GM18508 (cell line): ENCODE measurements around the gene STK24.

Experiments
- ATAC-seq: cut with Tn5 transposase; IDR thresholded peaks from one replicate; pipeline ENCODE4 v1.9.1; 2021; ENCODE audit warnings: moderate number of reproducible peaks; ENCODE audit not compliant: insufficient read depth, unreplicated experiment

Gene STK24

GRCh38 chr13:98459721-98460370, 117.1 kb downstream of the STK24 start:
- ATAC-seq = no peak

DNA sequence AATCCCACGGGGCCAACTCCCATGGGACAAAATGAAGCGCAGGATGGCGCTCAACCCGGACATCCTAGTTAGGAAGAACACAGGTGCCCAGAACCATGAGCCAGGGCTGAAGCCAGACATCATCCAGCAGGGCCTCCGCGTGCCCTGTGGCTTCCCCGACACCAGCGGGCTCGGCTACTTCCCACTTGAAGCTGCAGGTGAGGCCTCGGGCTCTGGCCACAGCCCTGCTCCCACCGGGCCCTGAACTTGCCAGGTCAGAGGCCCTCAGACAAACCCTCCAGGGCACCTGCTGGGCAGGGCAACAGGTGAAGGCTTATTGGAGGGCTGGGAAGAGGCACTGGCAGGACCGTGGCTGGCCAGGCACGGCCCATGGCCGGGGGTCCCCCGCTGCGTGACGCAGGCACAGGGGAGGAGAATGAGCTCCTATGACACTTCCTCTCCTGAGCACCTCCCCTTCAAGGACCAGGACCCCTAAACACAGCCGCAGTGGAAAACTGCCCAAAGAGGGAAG, 117.7 kb downstream of the STK24 start:
- ATAC-seq = no peak

DNA sequence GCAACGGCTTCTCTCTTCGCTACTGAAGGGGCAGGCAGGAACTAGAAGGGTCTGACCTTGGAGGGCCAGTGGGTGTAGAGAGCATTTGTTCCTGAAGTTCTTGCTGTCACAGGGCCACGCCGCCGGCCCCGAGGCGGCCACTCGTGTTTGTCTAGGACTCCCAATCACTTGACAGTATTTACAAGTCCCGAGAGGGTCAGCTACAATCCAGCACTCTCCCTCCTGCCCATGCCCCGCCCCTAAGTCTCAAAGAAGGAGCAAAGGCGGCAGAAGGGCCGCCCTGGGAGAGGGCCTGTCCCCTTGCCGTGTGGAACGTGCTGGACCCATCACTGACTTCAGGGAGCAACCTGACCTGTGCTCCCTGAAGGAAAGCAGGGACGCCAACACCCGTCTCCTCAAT, 118.5 kb downstream of the STK24 start:
- no peak for ATAC-seq

DNA sequence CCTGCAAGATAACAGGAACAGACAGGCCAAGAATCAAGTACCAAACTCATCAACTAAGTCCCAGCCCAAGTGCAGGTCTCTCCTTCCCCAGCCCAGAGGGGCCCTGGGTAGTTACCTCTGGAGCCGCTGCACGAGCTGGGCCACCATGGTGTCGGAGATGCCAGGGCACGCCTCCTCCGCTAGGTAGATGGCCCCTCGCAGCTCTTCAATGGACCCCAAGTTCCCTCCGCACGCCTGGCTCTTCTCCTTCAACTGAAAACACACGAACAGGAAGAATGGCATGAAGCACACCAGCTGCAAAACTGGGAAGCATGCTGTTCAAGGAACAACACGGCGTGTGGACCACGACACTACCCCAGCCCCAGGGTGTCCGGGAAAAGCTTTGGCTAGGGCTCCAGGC, 119.9 kb downstream of the STK24 start:
- no peak for ATAC-seq

DNA sequence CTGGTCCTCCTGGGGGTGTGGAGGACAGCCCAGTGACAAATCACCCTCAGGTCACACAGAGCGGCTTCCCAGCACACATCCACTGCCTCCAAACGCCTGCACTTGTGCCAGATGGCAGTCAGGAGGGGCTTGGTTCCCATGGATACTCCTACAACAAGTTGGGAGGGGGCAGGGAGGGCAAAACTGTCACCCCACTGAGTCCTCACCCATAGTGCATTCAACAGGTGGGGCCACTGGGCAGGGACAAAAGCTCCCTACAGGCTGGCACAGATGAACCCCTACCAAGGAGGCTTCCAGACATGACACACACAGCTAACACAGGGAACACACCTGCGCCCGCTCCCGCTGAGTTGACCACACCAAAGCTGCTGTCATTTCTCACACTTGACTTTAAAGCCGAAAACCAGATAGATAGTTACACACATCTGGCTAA, 120.5 kb downstream of the STK24 start:
- no peak for ATAC-seq

- no peak for ATAC-seq
Measured at GRCh38 chr13:98454389-98454881, 122.5 kb downstream of the STK24 start.

- no peak for ATAC-seq
Measured at GRCh38 chr13:98452851-98453843, 123.8 kb downstream of the STK24 start.

- no peak for ATAC-seq
Measured at GRCh38 chr13:98451676-98452470, 125.0 kb downstream of the STK24 start.

DNA sequence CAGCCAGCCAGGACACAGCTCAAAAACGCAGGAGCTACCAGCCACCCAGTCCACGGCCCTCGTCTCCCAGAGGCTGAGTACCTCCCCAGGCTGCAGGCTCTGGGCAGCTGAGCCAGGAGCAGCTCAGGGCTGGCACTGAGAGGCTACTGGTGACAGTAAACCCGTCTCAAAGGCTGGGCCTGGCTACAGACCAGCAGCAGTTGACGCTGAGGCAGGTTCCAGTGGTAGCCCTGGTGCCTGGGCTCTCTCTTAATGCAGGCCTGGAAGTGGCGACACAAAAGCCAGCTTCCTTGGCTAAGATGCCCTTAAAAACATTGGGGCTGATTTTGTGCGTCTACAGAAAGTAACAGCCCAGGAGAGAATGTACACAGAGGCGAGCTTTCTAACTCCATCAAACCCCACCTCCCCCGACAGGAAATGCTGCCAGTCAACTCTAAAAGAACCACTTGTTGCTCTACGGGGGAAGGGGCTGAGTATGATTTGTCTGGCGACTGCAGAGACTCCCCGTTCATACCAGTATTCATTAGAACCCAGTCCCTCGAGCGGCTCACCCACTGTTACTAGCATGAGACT, 126.3 kb downstream of the STK24 start:
- ATAC-seq = no peak

DNA sequence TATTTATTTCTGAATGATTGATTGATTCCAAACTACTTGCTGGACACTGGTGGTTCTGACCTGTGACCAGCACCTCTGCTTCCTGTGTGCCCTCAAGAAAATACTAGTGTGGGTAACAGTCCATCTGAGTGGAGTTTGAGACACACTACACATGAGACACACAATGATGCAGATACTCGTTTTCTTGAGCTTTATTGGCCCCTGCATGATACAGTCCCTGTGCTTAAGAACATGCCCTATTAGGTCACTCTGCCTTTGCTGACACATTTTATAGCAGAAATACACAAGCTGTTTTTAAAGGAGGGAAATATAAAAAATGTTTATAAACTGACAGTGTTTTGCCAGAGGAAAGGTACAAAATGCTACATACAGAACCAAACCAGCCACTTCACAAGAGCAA, 126.9 kb downstream of the STK24 start:
- ATAC-seq = no peak

- ATAC-seq = no peak
Measured at GRCh38 chr13:98449273-98449672, 127.6 kb downstream of the STK24 start.

- no peak for ATAC-seq
Measured at GRCh38 chr13:98448642-98448928, 128.3 kb downstream of the STK24 start.

- no peak for ATAC-seq
Measured at GRCh38 chr13:98447881-98448641, 128.8 kb downstream of the STK24 start.

DNA sequence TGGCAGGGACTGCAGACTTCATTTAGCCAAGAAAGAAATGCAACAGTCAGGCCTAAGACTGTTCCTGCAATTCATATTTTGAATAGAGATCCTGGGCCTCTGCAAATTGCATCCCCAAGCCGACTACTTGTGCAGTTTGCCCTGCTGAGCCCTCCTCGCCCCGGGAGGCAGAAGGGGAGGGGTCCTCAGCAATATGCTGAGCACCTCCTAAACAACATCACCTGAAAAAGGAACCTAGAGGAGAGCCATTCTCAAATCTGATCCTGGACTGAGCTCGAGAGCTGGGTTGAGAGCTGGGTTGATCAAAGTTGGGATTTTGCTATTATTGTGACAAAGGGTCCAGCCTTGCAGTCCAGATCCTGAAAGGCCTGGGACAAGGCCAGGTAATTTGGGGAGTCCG, 129.8 kb downstream of the STK24 start:
- no peak for ATAC-seq

- no peak for ATAC-seq
Measured at GRCh38 chr13:98446234-98446621, 130.7 kb downstream of the STK24 start.

GRCh38 chr13:98445340-98446233, 131.3 kb downstream of the STK24 start:
- ATAC-seq = peak; percentile 86

- ATAC-seq = no peak
Measured at GRCh38 chr13:98444381-98444780, 132.5 kb downstream of the STK24 start.

GRCh38 chr13:98443800-98444325, 133.0 kb downstream of the STK24 start:
- no peak for ATAC-seq
